HUES48 (cell line): Measurements from ENCODE around the gene CDK5R1.

ENCODE experiments used
- H3K27ac ChIP-seq: one replicate; pipeline ENCODE4 v1.7.0; 2013; ENCODE audit warnings: low read depth, low read length, inconsistent platforms
- H3K27me3 ChIP-seq: 2 replicates; pipeline ENCODE4 v1.6.1; 2013; ENCODE audit warnings: mild to moderate bottlenecking, low read length; ENCODE audit not compliant: control insufficient read depth, insufficient read depth
- H3K36me3 ChIP-seq: 2 replicates; pipeline ENCODE4 v1.6.1; 2013; ENCODE audit warnings: low read length; ENCODE audit not compliant: control insufficient read depth, insufficient read depth
- H3K4me1 ChIP-seq: 2 replicates; pipeline ENCODE4 v1.6.1; 2013; ENCODE audit warnings: mild to moderate bottlenecking, low read length; ENCODE audit not compliant: control insufficient read depth, insufficient read depth
- H3K4me3 ChIP-seq: 2 replicates; pipeline ENCODE4 v1.5.1; 2013; ENCODE audit warnings: mild to moderate bottlenecking, low read depth, low read length
- H3K9ac ChIP-seq: 2 replicates; pipeline ENCODE4 v1.6.1; 2013; ENCODE audit warnings: mild to moderate bottlenecking, low read depth, low read length, moderate library complexity
- H3K9me3 ChIP-seq: 2 replicates; pipeline ENCODE4 v1.6.1; 2013; ENCODE audit warnings: low read length; ENCODE audit not compliant: control insufficient read depth, insufficient read depth

Gene CDK5R1

DNA sequence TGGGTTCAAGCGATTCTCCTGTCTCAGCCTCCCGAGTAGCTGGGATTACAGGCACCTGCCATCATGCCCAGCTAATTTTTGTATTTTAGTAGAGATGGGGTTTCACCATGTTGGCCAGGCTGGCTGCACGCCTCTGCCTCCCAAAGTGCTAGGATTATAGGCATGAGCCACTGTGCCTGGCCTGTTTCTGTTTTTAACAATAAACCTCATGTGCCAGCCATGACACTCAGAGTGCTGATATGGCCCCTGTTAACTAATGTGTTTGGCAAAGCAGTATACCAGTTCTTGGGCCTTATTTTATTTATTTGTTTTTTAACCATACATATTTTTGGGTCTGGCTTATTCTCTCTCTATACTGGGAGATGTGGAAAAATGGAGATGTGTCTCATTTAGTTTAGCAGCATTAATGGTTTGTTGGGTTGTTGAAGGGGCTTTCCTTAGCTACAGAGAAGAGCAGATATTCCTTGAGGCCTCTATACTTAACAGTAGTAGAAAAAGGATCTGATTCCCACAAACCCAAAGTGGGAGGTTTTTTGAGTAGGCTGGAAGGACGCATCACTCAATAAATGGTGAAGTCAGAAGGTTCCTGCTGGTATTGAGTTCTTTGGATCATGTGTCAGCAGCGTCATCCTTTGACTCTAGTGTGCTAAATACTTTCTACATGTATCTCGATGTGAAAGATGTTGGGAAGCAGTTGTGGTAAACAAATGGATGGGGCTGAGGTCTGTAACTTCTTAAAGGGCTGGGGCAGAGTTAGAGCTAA, 16.2 kb upstream of the CDK5R1 start:
- Histone ChIP-seq H3K4me3 (no peak overlapping the region), H3K27me3 (no peaks in the 10 kb centered on the region), H3K27ac (no peak overlapping the region), H3K9me3 (no peaks in the 10 kb centered on the region), H3K4me1 (no peaks in the 10 kb centered on the region), H3K36me3 (peaks cover 96% of the 10 kb centered on the region), H3K9ac (no peak overlapping the region)

- Histone ChIP-seq H3K9me3 (no peaks in the 10 kb centered on the region), H3K9ac (no peak overlapping the region), H3K27ac (no peak overlapping the region), H3K36me3 (peaks cover 96% of the 10 kb centered on the region), H3K27me3 (no peaks in the 10 kb centered on the region), H3K4me1 (no peaks in the 10 kb centered on the region), H3K4me3 (no peak overlapping the region)
Observed at GRCh38 chr17:32471652-32472051, 15.1 kb upstream of the CDK5R1 start.

GRCh38 chr17:32475258-32475657, 11.5 kb upstream of the CDK5R1 start:
- no peaks in the 10 kb centered on the region for H3K9me3 ChIP-seq
- no peak overlapping the region for H3K27ac ChIP-seq
- H3K4me1 ChIP-seq: peaks cover 6% of the 10 kb centered on the region
- H3K36me3 ChIP-seq: peaks cover 97% of the 10 kb centered on the region
- no peak overlapping the region for H3K9ac ChIP-seq
- no peak overlapping the region for H3K4me3 ChIP-seq
- H3K27me3 ChIP-seq: no peaks in the 10 kb centered on the region

DNA sequence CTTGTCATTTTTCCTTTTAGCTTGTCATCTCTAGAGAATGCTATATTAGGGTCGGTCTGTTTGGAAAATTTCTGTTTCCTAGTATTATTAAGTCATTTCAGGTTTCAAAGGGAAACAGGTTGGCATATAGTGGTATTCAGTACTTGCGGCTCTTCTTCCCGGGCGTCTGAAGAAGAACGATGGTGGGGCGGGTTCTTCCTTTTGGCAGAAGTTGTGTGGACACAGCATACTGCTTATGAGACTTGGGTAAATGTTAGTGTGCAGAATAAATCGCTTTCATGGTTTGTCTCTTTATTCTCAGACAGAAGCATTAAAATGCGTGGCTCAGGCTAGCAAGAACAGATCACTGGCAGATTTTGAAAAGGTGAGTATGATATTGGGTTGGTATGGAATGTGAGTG, 9.6 kb upstream of the CDK5R1 start:
- Histone ChIP-seq H3K4me3 (no peak overlapping the region), H3K4me1 (peaks cover 6% of the 10 kb centered on the region), H3K27me3 (no peaks in the 10 kb centered on the region), H3K27ac (no peak overlapping the region), H3K36me3 (peaks cover 97% of the 10 kb centered on the region), H3K9ac (no peak overlapping the region), H3K9me3 (no peaks in the 10 kb centered on the region)

DNA sequence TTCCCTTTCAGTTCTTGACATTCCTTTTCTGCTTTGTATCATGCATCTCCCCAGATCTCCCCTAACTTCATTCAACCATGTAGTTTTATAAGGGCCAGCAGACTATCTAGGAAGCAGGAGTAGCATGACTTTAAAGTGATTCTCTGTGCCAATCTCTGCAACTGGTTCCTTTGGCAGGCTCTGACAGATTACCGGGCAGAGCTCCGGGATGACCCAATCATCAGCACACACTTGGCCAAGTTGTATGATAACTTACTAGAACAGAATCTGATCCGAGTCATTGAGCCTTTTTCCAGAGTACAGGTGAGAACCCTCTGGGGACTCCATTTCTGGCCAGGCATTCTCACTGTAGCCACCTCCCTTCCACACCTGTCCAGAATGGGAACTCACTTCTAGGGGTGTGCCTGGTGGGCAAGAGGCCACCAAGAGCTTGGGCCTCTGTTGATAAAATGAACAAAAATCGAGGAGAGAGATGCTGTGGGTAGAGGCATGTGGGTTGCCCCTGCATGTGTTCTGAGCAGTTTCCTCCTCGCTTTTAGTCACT, 7.6 kb upstream of the CDK5R1 start:
- Histone ChIP-seq H3K36me3 (peaks cover 91% of the 10 kb centered on the region), H3K4me3 (no peak overlapping the region), H3K9me3 (no peaks in the 10 kb centered on the region), H3K27me3 (no peaks in the 10 kb centered on the region), H3K4me1 (peaks cover 21% of the 10 kb centered on the region), H3K9ac (no peak overlapping the region), H3K27ac (no peak overlapping the region)

DNA sequence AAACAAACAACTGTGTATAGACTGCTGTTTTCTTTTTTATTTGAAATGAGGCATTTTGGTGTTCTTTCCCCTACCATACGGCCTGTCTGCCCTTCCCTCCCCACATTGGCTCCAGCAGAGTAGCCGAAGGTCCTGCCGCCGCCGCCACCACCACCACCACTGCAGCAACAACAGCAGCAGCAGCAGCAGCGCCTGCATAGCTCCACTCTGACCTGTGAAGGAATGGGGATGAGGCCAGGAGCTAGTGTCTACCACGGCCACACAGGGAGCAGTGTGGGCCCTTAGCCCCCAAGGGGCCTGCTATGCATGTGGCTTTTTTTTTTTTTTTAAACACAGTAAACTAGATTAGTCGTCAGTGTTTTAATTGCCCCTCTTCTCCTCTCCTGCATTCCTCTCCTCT, 5.6 kb upstream of the CDK5R1 start:
- peaks cover 70% of the 10 kb centered on the region for H3K36me3 ChIP-seq
- no peaks in the 10 kb centered on the region for H3K27me3 ChIP-seq
- H3K9me3 ChIP-seq: no peaks in the 10 kb centered on the region
- peaks cover 29% of the 10 kb centered on the region for H3K4me1 ChIP-seq
- H3K9ac ChIP-seq: no peak overlapping the region
- H3K4me3 ChIP-seq: no peak overlapping the region
- no peak overlapping the region for H3K27ac ChIP-seq

DNA sequence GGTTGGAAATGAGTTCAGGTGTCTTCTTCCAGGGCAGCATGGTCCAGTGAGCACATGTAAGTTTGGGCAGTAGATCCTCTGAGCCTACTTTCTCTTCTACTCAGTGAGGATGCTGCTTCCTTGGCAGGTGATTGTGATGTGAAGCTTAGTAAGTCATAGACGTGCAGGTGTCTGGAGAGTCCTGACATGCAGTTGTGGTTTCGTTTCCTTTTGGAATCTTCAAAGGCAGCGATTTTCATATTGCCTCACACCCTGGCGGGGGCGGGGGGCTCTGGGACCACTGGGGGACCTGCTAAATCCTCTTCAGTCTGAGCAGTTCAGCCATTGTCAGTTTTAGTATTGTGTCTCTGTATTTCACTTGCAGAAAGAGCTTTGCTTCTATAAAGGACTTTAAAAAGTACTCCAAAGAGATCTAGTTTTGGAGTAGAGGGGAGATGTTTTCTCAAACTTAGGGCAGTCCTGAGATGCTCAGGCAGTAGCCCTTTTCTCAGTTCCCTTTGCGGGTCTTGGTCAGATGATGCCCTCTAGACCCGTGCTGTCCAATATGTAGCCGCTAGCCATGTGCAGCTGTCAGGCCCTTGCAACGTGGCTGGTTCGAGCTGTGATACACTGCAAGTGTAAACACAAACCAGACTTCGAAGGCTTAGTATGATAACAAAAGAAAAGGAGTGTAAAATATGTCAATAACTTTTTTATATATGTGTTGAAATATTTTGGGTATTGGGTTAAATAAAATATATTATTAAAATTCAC, 4.0 kb upstream of the CDK5R1 start:
- Histone ChIP-seq H3K27ac (peak overlapping the region; percentile 91), H3K36me3 (peaks cover 55% of the 10 kb centered on the region)

DNA sequence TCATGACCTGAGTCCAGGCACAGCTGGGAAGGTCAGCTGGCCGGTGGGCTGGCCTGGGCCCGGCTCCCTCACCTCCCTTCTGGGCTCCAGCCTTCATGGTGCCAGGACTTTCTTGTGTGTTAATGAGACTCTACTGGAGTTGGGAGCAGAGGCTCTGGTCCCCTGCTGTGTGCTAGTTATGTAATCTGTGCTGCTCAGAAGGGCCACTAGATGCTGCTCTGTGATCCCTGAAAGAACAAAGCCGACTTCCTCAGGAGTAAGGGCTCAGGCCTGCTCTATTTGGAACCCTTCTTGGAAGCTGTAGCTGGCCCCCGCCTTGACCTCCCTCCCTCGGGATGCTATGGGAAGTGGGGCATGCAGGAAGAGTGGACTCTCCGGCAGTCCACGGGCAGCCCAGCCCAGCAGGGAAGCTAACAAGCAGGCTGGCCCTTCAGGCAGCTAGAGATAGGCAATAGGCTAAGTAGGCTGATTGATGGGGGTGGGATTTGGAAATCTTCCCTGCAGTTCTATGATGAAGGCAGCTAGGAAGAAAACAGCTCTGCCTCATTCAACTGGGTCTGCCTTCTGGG, 3.3 kb upstream of the CDK5R1 start:
- Histone ChIP-seq H3K9ac (no peak overlapping the region), H3K4me3 (no peak overlapping the region), H3K36me3 (peaks cover 53% of the 10 kb centered on the region), H3K27me3 (no peaks in the 10 kb centered on the region), H3K9me3 (no peaks in the 10 kb centered on the region), H3K27ac (peak overlapping the region; percentile 91), H3K4me1 (peaks cover 32% of the 10 kb centered on the region)

More for the DNA sequence above, 4.0 kb upstream of the CDK5R1 start:
- Histone ChIP-seq H3K9me3 (no peaks in the 10 kb centered on the region), H3K4me3 (no peak overlapping the region), H3K4me1 (peaks cover 30% of the 10 kb centered on the region), H3K9ac (no peak overlapping the region), H3K27me3 (no peaks in the 10 kb centered on the region)

- H3K4me3 ChIP-seq: no peak overlapping the region
- H3K27me3 ChIP-seq: no peaks in the 10 kb centered on the region
- peaks cover 33% of the 10 kb centered on the region for H3K4me1 ChIP-seq
- peaks cover 52% of the 10 kb centered on the region for H3K36me3 ChIP-seq
- no peak overlapping the region for H3K9ac ChIP-seq
- no peaks in the 10 kb centered on the region for H3K9me3 ChIP-seq
- peak overlapping the region; percentile 91 for H3K27ac ChIP-seq
Observed at GRCh38 chr17:32484041-32484461, 2.7 kb upstream of the CDK5R1 start.

DNA sequence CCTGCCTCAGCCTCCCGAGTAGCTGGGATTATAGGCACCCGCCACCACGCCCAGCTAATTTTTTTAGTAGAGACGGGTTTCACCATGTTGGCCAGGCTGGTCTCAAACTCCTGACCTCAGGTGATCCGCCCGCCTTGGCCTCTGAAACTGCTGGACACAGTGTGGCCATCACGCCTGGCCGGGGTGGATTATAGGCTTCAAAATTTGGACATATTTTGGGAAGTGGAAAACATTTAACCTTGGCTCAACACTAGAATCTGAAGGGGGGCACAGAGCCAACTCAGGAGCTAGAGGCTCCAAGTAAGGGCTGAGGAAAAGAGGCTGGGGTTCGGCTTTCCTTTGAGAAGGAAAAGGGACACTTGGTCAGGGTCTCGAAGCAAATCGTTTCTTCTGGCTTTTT, 2.2 kb upstream of the CDK5R1 start:
- Histone ChIP-seq H3K4me3 (no peak overlapping the region), H3K27ac (no peak overlapping the region), H3K4me1 (peaks cover 38% of the 10 kb centered on the region), H3K9me3 (no peaks in the 10 kb centered on the region), H3K36me3 (peaks cover 52% of the 10 kb centered on the region), H3K27me3 (no peaks in the 10 kb centered on the region), H3K9ac (no peak overlapping the region)
